Erythroblast (primary cell): ENCODE results near the gene LRRC63.

Experiments
- GATA1 ChIP-seq: IDR thresholded peaks from 2 replicates; pipeline ENCODE4 v1.6.1; 2011; ENCODE audit warnings: low read depth, mild to moderate bottlenecking, control low read depth, low read length, moderate library complexity
- POLR2A ChIP-seq: IDR thresholded peaks from 2 replicates; pipeline ENCODE4 v1.6.1; 2011; ENCODE audit warnings: mild to moderate bottlenecking, low read length

- TF ChIP-seq POLR2A (no peak), GATA1 (no peak)
Measured at GRCh38 chr13:46314587-46314986, 102.9 kb downstream of the LRRC63 start.
